Inferior parietal cortex (tissue), 1 donor: ENCODE data around the gene KIAA2012.
"Not testable (repeated sequence)": the region's sequence is repeated elsewhere in the genome, so short reads cannot be mapped to it uniquely, and the experiment has no call there.

Experiments
- DNase-seq: peaks from one replicate; pipeline ENCODE4 v3.0.0-alpha.2; 2016; ENCODE audit errors: extremely low spot score

The KIAA2012 gene

GRCh38 chr2:202196727-202197126, 123.7 kb downstream of the KIAA2012 start:
- no peak for DNase-seq

DNA sequence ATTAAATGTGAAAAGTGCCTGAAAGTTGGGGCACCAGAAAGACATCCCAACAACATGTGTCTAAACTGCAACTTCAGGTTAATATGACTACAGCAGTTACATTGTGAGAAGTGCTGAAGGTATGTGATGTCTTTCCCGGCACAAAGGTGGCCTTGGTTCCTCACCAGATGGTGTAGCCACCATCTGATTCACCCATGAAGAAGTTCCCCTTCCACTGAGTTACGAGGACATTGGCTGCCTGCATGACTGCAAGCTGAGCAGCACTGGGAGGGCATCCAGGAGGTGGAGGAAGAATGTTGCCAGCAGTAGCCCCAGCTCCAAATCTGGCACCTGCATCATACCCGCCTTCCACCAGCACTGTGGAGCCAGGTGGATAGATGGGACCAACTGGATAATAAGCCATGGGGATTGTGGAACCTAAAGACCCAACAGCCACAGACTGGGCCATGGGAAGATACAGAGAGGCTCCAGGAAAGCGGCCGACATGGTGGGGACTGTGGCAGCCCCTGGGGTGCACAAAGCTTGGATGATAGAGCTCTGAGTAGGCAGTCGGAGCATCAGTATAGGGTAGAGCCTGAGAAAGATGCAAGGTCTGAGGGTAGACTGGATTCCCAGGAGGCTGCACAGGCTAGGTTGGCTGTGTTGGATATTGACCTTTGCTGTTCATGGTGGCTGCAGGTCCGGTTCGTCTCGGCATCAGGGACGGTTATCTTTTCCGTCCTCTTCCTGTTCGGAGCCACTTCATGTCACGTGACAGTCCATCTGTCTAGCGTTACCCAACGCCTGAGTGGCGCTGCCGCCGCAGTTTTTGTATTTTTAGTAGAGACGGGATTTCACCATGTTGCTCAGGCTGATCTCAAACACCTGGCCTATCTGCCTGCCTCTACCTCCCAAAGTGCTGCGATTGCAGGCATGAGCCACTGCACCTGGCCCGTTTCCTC, 128.4 kb downstream of the KIAA2012 start:
- DNase-seq: no peak

GRCh38 chr2:202203348-202203747, 130.3 kb downstream of the KIAA2012 start:
- DNase-seq: no peak

DNA sequence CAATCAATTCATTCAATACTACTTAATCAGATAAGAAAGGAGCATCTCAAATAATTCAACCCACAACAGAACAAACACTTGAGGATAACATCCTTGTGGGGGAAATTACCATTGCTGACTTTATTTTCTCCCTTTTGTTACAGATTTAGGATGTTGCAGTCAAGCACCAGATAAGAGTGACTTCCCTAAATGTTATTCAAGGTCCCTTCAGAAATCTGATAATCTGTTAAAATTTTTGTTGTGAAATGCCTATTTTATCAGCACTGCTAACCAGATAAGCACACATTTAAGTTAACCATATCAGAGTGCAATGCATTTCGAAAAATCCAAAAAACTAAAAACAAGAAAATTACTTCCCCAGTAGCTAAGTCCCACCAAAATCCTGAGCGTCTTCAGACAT, 131.8 kb downstream of the KIAA2012 start:
- DNase-seq: no peak

DNA sequence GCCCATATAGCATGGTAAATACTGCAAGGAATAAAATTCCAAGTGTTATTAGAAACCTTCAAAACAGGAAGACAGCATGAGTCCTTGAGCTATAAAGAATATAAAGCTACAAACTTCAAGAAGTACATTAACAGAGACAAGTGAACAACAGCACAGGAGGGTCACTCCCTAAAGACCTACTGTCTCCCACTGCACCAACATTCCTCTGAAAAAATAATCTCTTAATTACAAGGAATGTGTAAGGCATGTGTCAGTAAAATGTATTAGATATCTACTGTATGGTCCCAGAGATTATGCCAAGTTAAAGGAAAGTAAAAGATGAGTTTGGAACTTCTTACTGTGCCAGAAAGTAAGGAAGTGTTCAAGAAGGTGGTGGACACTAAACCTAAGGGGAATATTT, 135.5 kb downstream of the KIAA2012 start:
- DNase-seq: no peak

DNA sequence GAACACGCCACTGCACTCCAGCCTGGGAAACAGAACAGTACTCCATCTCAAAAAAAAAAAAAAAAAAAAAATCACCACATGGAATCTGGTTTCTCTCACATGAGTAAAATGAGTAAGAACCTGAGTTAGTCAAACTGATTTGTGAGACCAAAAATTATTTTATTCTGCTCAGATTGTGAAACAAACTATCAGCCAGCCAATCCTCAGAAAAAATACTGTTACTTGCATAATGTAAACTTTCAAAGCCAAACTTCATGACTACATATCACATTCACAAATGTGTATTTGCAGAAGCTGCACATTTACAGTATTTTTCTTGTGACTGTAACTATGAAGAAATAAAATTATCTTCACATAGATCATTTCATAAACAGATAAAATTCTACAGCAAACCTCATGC, 142.1 kb downstream of the KIAA2012 start:
- DNase-seq: no peak

DNA sequence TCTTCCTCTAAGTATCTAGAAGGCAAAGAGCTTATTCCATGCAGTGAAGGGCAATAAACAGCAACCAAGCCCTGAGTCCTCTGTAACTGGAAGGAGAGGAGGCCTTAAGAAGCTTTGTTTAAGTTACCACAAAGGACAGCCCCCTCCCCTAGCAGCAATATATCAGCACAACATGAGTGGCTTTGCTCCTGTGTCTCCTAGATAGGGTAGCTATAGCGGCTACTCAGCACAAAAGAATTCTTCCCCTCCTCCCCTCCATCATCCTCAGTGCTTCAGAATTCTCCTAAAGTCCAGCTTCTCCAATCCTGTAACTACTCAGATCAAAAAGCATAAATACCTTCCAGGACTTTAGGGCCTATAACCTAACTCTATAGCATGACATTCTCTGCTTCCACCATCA, 148.8 kb downstream of the KIAA2012 start:
- DNase-seq: no peak

GRCh38 chr2:202237787-202238233, 164.8 kb downstream of the KIAA2012 start:
- DNase-seq: peak; percentile 20

GRCh38 chr2:202238234-202239197, 165.5 kb downstream of the KIAA2012 start, which contains the start of gene SUMO1:
SUMO1 (minus strand) TSS chr2:202238597; CDS start chr2:202238451, 146 bp downstream.
- DNase-seq: peak; percentile 98

DNA sequence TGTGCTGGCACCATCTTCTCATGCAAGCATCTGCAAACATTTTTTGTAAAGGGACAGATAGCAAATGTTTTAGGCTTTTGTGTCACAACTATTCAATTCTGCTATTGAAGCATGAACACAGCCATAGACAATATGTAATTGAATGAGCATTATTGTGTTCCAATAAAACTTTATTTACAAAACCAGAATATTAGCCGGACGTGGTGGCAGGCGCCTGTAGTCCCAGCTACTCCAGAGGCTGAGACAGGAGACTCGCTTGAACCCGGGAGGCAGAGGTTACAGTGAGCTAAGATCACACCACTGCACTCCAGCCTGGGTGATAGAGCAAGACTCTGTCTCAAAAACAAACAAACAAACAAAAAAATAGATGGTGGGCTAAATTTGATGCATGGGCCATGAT, 174.7 kb downstream of the KIAA2012 start:
- DNase-seq: not testable (repeated sequence)

DNA sequence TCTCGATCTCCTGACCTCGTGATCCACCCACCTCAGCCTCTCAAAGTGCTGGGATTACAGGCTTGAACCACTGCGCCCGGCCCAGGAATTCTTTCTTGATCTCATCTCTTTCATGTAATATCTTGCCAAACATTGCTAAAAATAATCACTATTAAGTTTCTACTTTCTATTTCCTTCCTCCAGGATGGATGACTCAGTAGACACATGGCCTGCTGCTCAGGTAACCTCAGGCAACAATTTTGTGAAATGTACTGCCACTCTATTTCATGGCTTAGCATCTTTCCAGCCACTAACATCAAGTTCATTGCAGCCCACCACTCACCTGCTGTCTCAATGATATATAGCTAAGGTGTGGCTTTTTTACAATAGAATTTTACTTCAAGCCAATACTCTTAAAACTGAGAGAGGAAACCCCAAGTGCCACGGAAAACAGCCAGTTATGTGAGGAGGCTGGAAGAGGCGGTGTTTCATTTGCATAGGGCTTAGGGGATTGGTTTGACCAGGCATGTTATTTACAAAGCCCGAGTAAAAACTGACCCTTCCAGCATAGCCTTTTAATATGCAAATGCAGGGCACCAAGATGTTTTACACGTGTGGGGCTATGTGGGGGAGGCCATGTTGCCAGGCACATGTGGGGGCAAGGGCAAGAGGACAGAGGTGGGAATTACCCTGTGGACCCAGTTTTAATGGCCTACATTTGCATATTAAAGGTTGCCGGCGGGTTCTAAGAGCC, 176.6 kb downstream of the KIAA2012 start:
- no peak for DNase-seq

GRCh38 chr2:202251494-202251893, 178.4 kb downstream of the KIAA2012 start:
- no peak for DNase-seq
